Glomerular visceral epithelial cell (primary cell): ENCODE results near the gene TMEM100.

Experiments used
- DNase-seq: peaks from one replicate; pipeline ENCODE4 v3.0.0-alpha.2; 2016; ENCODE audit errors: extremely low spot score

TMEM100 gene

DNA sequence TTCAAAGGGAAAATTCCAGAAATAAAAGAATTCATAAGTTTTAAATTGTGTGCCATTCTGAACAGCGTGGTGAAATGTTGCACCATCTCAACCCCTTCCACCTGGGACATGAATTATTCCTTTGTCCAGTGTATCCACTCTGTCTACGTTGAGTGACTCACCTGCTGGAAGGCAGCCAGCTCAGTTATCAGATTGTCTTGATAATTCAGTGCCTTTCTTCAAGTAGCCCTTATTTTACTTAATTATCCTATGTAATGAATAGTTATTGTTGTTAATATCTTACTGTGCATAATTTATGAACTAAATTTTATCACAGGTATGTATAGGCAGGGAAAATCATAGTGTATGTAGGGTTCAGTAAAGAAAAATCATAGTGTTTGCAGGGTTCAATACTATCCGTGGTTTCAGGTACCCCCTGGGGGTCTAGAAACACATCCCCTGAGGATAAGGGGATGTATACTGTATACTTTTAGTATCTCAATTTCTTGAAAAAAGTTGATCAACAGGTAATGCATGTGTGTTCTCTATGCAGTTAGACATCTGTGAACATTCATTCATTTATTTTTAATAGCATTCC lies 20.5 kb upstream of the TMEM100 start:
- peak; percentile 13 for DNase-seq

DNA sequence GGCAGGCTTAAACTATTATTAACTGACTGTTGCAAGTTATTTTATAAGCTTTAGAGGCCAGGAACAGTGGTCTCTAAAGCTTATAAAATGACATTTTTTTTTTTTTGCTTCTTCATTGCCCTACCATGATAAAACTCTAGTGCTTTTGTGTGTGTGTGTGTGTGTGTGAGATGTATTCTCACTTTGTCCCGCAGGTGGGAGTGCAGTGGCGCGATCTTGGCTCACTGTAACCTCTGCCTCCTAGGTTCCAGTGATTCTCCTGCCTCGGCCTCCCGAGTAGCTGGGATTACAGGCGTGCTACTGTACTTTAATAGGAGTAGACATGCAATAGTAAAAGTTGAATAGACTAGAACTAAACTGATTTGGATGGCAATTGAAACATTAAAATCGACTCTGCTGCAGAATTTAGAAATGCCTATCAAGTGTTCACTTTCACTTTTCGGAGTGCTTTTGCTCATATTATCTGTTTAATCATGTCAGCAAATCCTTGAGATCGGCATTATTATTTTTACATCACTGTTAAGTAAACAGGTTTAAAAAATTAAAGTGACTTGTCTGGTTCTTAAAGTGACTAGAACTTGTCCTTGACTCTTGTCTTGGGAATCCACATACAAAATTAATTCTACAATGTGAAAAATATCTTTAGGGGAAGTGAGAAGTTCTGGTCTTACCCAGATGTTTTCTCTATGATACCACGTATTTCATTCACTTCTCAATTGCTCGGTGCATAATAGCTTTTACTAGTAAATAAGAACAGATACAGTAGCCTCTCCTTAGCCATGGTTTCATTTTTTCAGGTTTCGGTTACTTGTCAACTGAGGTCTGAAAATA lies 19.8 kb upstream of the TMEM100 start:
- DNase-seq, result no peak

DNA sequence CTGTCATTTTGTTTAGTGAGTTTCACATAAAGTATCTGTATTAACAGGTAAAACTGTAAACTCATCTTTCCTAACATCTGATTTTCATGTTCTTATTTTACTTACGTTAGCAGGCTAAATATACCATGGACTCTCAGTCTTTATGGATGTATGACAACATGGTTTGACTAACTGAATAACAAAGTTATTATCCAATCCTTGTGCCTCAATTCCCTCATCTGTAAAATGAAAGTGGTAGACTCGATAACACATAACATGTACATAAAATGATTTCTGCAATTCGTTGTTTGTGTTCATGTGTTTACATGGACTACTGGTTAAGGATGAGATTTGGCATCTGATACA lies 18.7 kb upstream of the TMEM100 start:
- no peak for DNase-seq

DNA sequence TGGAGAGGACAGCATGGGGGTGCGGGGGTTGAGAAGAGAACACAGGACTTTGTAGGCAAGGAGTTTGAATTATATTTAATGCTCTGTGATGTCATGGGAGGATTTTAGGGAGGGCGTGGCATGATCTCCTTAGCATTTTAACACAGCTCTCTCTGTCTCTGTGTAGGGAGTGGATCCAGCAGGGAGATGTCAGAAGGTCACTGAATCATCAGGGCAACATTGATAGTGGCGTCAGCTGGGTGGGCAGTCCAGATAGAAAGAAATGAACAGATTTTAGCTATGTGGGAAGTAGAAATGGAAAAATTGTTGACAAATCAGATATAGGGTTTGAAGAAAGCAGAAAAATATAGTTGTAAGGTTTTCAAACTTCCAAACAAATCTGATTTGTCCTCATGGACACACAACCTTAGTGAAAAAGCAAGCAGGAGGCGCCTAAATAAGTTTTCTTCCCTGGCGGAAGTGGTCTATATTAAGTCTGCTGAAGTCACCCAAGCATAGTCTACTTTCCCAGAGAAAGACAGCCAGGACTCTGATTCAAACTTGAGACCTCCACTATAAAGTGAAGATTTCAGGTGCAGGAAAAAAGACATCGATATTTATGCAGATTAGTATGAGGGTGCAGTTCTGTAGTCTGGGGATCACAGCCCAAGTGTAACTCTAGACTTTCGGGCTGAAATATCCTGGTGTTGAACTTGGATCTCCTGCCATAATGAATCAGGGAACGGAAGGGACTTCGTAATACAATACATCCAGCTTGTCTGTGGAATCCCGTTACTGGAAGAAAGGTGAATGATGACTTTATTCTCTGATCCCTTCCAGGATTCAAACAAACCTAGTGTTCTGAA lies 18.1 kb upstream of the TMEM100 start:
- no peak for DNase-seq

DNA sequence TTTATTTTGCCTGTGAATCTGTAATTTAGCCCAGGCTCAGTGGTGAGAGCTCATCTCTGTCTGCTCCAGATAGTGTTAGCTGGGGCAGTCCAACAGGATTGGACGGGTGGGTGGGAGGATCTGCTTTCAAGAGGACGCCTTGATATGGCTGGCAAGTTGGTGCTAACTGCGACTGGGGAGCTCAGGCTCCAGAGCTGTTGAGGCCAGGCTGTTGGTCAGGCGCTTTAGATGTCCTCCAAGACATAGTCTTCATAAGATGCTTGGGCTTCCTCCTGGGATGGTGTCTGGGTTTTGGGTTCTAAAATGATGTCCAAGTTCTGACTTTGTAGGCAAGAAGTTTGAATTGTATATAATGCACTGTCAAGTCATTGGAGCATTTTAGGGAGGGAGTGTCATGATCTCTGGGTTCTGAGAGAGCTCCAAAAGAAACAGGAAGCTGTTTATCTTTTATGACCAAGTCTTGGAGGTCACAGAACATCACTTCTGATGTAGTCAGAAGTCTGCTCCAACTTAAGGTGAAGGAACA lies 15.4 kb upstream of the TMEM100 start:
- DNase-seq, result no peak

DNA sequence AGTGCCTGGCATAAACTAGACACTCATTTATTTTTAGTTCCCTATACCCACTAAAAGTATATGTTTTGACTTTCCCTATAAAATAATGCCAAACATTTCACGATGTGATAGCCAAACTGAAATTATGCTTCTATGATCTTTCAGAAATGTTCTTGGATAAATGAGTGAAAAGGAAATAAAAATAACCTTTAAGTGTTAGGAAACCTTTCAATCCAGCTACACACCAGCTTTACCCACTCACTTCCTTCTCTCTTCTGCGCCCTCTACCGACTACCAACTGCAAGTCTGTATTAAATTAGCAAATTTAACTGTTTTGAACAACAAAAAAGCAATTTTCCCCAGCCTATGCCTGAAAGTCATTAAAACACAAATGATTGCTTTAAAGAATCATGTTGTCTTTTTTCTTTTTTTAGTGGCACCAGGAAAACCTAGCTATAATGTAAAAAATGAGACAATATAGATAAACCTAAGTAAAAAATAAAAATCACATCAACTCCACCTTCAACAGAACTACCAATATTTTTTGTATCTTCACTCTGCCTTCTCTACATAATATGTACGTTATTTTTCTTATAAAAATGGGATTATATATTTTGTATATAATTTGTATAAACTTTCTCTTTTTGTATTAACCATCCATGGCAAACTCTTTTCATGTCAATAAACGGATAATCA lies 13.2 kb upstream of the TMEM100 start:
- DNase-seq, result peak; percentile 37

DNA sequence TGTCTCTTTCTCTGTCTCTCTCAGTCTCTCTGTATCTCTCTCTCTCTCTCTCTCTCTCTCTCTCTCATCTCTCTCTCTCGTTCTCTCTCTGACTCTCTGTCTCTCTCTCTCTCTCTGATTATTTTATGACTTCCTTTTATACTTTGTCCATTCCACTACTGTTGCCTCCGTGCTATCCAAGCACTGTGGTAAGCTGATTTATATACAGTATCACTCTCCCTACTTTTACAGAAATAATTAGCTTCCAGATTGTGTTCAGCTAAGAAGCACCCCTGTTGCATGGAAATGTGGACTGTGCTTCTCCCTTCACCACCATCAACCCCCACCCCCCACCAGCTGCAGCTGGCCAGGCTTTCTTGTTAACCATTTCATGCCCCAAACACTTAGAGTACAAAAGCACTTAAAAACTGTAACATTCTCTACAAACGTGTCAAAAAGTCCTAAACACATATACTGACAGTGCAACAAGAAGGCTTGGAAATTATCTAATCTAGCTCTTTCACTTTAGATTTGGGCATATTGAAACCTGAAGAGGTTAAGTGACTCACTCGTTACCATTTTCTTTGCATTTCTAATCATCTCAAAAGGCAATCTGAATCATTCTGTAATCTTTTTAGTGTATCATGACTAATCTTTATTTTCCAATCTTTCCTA lies 11.6 kb upstream of the TMEM100 start:
- DNase-seq, result no peak

DNA sequence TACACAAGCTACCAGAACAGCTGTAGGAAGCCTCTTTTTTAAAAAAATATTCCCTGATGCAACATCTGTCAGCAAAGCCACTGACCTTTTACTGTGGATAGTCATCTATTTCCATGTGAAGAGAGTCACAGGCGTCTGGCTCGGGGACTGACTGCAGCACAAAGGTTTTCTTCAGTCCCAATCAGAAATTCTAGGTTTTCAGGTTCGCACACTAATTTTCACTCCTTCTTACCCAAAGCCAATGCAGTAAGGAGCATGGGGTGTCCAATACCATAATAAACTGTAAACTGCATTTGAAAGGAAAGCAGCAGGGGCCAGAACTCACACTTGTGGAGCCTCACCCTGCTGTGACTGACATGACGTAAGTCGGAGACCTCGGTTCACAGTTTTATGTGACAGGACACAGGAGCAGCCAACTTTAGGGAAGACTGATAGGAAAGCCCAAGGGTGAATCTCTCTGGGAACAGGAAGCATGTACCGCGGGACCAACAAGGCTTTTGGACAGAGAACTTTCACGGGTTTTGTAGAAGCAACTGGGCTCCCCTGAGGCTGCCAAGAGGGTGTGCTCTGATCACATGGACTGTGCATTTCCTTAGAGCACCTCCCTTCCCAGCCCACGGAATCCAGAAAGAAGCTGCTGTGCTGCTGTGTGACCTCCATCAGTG lies 9.1 kb upstream of the TMEM100 start:
- DNase-seq, result no peak

DNA sequence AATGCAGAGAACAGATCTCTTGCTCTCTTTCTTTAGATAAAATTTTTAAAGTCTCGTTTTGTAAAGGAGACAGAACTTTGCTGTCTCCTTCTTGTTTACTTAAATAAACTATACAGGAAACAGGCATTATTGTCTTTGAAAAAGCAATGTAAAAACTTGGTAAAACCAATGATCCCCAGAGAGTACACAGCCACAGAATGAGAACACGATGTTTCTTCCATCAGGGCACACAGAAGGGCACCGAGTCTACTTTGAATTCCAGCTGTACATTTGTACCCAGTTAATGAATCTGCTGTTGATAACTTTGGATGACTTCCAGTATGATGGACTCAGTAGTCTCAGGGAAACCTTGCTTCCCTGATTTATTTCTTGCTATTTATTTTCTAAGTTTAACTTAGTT lies 8.1 kb upstream of the TMEM100 start:
- no peak for DNase-seq

DNA sequence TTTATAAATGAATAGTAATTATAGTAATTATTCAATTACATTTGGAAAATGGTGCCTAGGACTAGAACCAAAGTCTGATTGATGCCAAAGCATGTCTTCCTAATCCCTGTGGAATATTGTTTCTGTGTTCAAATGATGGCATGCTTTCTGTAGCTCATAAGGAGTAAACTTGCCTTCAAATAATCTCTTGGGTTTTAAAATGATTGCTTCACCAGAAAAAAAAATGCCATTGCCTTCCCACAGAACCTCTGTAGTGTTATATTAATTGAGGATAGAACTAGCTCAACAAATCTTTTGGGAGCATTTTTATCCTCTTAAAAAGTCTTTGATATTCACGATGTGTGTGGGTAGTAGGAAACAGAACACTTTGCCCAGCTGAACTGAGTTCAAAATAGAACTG lies 7.7 kb upstream of the TMEM100 start:
- DNase-seq, result no peak

DNA sequence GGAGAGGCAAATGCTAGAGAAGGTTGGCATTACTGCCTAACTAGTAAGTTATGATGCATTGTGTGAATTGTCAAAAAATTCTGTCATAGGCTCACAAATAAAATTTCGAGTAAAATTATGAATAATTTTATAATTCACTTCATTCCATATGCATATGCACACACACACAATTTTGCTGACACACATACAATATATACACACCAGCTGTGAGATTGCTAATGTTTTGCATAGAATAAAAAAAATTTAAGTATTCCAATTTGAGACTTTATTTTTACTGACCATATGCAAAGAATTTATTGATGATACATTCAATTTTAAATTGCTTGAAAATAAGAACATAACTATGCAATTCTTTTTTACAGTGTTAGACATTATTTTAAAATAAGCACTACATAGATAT lies 6.8 kb upstream of the TMEM100 start:
- no peak for DNase-seq

DNA sequence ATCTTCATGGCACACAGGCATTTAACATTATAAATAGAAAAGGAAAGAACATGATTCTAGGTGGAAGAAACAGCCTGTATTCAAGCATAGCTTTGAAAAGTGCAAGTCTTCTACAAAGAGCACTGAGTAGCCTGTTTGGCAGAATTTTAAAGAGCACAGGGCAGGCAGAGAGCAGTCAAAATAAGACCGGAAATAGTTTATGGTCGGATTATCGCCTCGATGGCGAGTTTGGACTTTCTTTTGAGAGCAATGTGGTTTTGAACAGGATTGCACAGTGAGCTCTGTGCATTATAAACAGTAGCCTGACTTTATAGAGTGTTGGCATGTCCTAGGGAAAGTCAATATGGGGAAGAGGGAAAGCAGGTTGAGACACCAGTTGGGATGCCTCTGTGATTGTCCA lies 6.2 kb upstream of the TMEM100 start:
- DNase-seq, result no peak

DNA sequence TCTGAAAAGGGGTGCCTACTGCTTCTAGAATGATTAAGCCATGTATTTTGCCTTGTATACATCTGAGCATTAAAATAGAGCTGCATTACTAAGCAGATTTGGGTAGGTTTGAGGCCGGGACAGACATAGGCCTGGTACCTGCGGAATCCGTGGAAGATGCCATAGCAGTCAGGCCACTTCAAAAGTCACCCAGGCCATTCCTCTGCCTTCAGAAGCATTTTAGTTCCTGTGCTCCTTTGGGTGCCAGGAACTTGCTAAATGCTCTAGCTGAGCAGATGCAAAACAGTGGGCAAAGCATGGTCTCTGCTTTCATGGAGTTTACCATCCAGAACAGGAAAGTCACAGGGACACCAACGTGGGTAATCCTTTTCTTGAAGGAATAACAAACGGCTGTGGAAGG lies 5.7 kb upstream of the TMEM100 start:
- no peak for DNase-seq

DNA sequence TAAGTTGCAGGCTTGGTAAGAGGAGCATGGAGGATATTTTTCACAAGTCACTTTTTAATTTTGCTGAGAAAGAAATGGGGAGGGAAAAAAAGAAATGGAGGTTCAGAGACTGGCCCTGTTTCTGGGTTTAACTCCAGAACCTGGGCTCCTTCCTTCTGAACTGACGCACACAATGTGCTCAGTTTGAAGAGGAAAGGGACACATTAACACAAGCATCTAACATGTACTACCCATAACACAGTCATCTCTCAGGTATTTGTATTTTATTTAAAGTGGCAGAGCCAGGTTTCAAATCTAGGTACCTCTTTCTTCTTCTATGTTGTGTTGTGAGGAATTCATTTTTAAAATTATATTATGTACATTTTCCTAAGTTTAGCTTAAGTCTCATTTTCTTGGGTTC lies 5.3 kb upstream of the TMEM100 start:
- no peak for DNase-seq

DNA sequence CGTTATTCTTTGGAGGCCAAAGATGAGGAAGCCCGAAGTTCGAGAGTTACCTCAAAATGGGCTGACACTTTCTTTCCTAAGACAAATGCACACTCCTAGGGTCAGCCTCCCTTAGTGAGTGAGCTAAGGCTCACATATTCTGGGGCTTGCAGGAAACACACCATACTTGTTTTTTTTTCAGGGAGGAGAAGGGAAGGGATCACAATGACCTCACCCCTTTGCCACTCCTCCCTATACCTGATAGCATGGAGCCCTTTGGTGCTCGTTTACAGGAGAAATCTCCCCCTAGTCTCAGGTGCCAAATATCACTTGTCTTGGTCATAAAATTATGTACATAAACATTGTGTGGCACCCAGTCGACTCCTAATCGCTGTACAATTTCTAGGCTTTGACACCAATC lies 4.6 kb upstream of the TMEM100 start:
- DNase-seq, result no peak

DNA sequence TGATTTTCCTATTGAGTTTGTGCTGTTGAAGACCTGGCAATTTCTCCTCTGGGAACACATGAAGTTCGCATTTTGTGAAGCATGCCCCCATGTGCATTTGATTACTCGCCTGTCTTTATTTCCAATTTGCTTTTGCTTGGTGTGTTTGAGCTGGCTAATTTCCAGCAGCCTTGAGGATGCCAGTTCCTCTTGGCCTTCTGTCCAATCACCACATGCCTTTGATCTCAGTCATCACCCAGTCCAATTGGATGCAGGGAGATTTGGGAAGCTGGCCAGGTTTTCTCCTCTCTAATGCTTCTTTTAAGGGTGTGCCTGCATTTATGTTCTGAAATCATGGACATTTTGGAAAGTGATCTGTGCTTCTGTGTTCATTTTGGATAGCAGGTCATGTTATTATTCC lies 3.8 kb upstream of the TMEM100 start:
- peak; percentile 15 for DNase-seq

DNA sequence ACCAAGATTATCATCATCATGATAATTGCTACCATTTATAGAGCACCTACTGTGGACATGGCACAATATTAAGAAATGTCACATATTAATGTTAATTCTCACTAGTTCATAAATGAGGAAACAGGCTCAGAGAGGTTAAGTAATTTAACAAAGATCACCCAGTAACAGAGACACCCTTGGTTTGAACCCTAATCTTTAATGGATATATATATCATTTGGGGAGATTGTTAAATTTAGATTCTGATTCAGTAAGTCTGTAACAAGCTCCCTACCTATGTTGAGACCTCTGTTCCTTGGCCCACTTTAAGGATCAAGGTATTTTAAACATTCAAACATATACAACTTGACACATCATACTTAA lies 804 bp upstream of the TMEM100 start:
- no peak for DNase-seq

DNA sequence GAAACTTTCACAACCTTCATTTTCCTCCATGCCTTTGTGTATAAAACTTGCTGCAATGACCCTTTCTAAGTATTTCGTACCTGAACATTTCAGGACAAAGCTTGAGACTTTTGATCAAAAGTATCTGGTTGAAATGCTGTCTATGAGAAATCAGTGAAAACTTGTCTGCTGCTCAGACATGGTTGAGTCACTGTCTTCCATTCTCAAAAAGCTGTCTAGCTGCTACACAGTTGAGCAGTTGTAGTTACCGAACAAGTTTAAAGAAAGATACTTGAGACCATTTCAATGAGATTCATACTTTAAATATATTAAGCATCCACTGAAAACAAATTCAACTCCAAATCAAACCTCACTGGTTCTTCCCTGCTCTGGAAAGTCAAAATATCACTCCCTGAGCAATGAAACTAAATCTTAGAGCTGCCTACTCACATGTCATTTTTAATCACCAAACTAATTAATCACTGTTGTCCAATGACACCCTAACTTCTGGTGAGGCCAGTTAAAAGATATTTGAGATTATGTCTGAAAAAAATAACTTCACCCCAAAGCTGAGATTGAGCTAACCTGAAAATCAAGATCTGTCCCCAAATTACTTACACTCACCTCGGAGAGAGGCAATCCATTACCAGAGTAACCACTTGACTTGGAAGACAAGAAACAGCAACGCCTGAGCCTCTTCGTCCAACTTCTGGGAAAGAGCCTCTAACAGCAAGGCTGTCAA lies 488 bp downstream of the TMEM100 start:
- DNase-seq, result no peak

DNA sequence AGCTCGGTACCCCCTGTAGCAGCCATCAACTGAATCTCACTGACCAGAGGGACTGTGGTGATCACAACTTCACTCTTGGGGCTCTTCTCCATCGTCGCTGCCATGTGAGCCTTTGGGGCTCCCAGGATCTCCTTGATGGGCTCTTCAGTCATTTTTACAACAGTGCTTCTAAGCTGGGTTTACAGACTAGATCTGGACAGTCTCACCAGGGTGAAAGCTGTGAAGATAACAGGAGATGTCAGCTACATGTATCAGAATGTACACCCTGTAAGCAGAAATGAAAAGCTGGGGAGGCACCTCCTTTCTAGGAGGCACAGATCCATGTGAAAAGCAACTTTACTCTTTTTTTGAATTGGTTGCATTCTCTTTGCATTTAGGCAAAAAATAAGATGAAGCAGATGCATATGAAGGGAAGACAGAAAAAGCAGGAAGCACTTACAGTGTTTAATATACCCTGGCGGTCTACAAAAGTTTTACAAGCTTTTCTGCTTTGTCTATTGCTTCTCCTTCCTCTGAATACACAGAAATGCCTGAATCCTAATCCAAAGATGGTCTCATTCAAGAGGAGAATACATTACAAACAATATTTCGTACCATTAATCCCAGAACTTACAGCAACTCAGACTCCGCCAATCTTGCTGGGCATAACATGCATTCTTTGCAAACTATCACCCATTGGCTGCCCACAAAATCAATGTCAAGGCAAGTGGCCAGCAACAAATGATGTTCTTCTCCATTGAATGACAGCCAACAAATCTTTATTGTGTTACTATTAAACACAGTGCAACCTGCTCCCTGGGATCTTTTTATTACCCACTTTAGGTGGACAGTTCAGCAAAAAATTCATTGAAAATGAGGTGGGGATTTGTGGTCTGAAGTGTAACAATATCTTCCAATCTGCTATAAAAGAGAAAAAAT lies 1.5 kb downstream of the TMEM100 start:
- no peak for DNase-seq
